HUES6 (cell line): ENCODE results near the gene TWNK.
A peak's percentile ranks its signal among the peaks of the same experiment; 100 is the strongest.

ENCODE experiments used
- H3K27ac ChIP-seq: 2 replicates; pipeline ENCODE4 v1.7.0; 2013; ENCODE audit warnings: low read depth, mild to moderate bottlenecking, low read length, inconsistent platforms
- H3K27me3 ChIP-seq: 2 replicates; pipeline ENCODE4 v1.6.1; 2013; ENCODE audit warnings: low read length; ENCODE audit not compliant: control insufficient read depth, insufficient read depth
- H3K36me3 ChIP-seq: 2 replicates; pipeline ENCODE4 v1.6.1; 2013; ENCODE audit warnings: low read length; ENCODE audit not compliant: control insufficient read depth, insufficient read depth
- H3K4me1 ChIP-seq: 2 replicates; pipeline ENCODE4 v1.6.1; 2013; ENCODE audit warnings: low read length; ENCODE audit not compliant: control insufficient read depth, insufficient read depth
- H3K4me3 ChIP-seq: 2 replicates; pipeline ENCODE4 v1.5.1; 2013; ENCODE audit warnings: low read depth, low read length
- H3K9ac ChIP-seq: one replicate; pipeline ENCODE4 v1.6.1; 2013; ENCODE audit warnings: mild to moderate bottlenecking, low read length
- H3K9me3 ChIP-seq: 2 replicates; pipeline ENCODE4 v1.6.1; 2013; ENCODE audit warnings: low read depth, low read length; ENCODE audit not compliant: control insufficient read depth, insufficient read depth

TWNK gene

GRCh38 chr10:100986952-100987684, at the start of gene TWNK, which contains the start of gene MRPL43:
Gene TWNK (plus strand): TSS chr10:100987543. CDS start chr10:100988211, 668 bp downstream.
Gene MRPL43 (minus strand): TSS chr10:100987497. CDS start chr10:100987443, 54 bp downstream.
- H3K4me3 ChIP-seq, result peak within 1 kb of the TSS; percentile 99
- H3K27ac ChIP-seq, result peak within 1 kb of the TSS; percentile 60
- H3K36me3 ChIP-seq, result peaks cover 42% of the 10 kb centered on the region
- H3K4me1 ChIP-seq, result no peaks in the 10 kb centered on the region; the same call in 1 of the 2 replicates
- no peaks in the 10 kb centered on the region for H3K9me3 ChIP-seq
- peak within 1 kb of the TSS; percentile 90 for H3K9ac ChIP-seq
- H3K27me3 ChIP-seq, result no peaks in the 10 kb centered on the region

DNA sequence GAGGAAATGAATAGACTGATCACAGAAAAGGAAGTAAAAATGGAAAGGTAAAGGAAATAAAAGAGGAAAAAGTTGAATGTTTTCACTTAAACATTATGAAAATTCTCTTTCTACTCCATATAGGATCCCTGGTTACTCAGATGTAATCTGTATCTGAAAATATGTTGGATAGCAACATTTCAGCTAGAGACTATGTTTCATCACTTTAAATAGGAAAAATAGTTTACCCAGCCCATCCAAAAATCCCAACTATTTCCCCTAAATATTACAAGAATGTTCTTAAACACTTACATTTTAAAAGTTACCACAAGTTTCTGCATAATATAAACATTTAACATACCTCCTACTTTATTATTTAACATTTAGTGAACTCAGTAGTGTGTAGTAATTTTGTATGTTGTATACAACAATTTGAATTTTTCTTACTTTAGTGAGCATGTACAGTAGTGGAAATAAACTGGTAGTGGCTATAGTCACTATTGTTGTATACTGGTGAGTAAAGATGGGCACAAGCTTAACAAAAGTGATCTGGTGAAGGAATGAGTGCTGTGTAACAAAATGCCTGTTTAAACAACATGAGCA, 47.5 kb upstream of the TWNK start:
- Histone ChIP-seq H3K27me3 (no peaks in the 10 kb centered on the region), H3K27ac (no peak overlapping the region), H3K4me3 (no peak overlapping the region), H3K36me3 (peaks cover 70% of the 10 kb centered on the region), H3K4me1 (no peaks in the 10 kb centered on the region), H3K9ac (no peak overlapping the region), H3K9me3 (no peaks in the 10 kb centered on the region)

DNA sequence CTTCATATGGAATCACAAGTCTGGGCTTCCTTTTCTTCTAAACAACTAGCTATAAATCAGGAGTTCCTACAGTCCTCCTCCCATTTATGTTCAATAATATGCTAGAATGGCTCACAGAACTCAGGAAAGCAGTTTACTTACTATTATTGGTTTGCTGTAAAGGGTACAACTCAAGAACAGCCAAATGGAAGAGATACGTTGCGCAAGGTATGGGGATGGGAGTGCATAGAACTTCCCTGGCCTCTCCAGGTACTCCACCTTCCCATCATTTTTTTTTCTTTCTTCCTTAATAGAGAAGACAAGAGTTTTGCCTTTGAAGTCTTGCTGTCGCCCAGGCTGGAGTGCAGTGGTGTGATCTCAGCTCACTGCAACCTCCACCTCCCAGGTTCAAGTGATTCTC, 45.1 kb upstream of the TWNK start:
- H3K27ac ChIP-seq, result no peak overlapping the region
- no peaks in the 10 kb centered on the region for H3K9me3 ChIP-seq
- H3K4me1 ChIP-seq, result no peaks in the 10 kb centered on the region
- H3K9ac ChIP-seq, result no peak overlapping the region
- H3K4me3 ChIP-seq, result no peak overlapping the region
- no peaks in the 10 kb centered on the region for H3K27me3 ChIP-seq
- peaks cover 86% of the 10 kb centered on the region for H3K36me3 ChIP-seq

DNA sequence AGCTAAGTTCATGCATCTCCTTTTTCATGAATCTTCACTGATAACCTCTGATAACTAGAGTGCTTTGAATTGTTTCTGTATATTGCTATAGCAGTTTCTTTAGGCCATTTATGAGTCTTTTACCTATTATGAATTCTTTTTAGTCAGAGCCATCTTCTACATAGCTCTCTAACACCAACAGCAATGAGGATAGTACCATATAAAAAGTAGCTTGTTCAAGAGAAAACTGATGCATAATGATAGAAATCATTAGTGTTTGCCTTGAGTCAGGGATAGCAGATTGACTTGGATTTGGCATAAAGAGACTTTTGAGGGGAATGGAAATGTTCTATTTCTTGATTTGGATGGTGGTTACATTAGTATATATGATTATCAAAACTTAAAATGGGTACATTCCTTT, 43.8 kb upstream of the TWNK start:
- Histone ChIP-seq H3K27ac (no peak overlapping the region), H3K36me3 (peaks cover 86% of the 10 kb centered on the region), H3K27me3 (no peaks in the 10 kb centered on the region), H3K9me3 (no peaks in the 10 kb centered on the region), H3K9ac (no peak overlapping the region), H3K4me3 (no peak overlapping the region), H3K4me1 (no peaks in the 10 kb centered on the region)

GRCh38 chr10:100945754-100946153, 41.6 kb upstream of the TWNK start:
- no peaks in the 10 kb centered on the region for H3K9me3 ChIP-seq
- no peaks in the 10 kb centered on the region for H3K27me3 ChIP-seq
- H3K36me3 ChIP-seq, result peaks cover 86% of the 10 kb centered on the region
- no peak overlapping the region for H3K27ac ChIP-seq
- no peak overlapping the region for H3K4me3 ChIP-seq
- no peaks in the 10 kb centered on the region for H3K4me1 ChIP-seq
- no peak overlapping the region for H3K9ac ChIP-seq

DNA sequence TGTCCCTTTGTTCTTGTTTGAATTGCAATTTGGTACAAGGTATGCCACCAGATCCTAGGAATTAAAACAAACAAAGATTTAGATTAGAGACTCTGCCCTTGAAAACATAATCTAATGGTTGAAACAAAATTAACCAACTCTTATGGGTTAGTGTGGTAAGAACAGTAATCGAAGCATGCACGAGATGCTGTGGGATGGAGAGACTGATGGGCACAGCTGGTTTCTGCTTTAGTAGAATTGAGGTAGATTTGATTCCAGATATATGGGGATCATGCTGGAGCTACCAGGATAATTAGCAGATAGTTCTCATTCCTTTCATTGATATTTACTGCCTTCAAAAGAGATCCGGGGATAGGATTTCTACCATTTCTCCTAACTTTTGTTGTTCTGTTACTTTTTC, 38.4 kb upstream of the TWNK start:
- Histone ChIP-seq H3K36me3 (peaks cover 67% of the 10 kb centered on the region), H3K9ac (no peak overlapping the region), H3K4me1 (no peaks in the 10 kb centered on the region), H3K9me3 (no peaks in the 10 kb centered on the region), H3K27ac (no peak overlapping the region), H3K4me3 (no peak overlapping the region), H3K27me3 (no peaks in the 10 kb centered on the region)

DNA sequence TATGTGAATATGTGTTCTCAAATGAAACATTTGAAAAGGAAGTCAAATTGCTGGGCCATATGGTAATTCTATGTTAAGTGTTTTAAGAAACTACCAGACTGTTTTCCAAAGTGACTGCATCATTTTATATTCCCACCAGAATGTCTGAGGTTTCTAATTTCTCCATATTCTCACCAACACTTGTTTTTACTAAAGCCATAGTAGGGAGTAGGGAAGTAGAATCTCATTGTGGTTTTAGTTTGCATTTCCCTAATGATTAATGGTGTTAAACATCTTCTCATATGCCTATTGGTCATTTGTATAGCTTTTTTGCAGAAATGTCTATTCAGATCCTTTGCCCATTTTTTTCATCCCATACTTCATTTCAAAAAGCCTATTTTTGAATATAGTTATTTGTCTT, 27.1 kb upstream of the TWNK start:
- no peaks in the 10 kb centered on the region for H3K27me3 ChIP-seq

DNA sequence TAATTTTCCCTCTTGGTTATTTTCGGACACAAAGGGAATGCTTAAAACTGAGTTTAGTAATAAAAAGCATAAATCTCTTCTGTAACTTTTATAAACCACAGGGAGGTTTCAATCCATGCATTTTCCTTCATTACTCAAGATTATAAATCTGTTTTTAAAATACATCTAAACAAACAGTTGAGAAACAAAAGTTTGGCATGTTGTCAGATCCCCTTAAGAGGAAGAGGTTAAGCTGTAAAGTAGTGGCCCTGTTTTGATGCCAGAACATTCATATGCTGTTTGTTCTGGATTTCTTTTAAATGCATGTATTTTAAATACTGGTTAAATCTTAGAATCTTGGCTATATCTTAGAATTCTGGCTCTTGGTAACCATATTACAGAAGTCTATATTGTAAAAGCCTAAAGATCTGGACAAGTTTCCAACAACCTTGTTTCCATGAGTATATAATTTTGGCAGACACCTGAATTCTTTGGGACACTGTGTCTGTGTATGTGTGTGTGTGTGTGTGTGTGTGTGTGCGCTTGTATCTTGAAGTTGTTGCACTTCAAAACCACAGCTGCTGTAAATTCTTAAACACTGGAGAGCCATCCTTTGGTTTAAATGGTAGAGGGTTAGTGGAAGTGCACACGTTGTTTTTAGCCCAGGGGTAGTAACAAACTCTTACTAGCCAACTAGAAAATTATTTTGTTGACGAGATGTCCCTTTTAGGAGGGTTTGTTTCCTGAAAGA, 24.8 kb upstream of the TWNK start:
- no peak overlapping the region for H3K27ac ChIP-seq
- H3K27me3 ChIP-seq, result no peaks in the 10 kb centered on the region
- no peaks in the 10 kb centered on the region for H3K4me1 ChIP-seq
- no peak overlapping the region for H3K9ac ChIP-seq
- peaks cover 48% of the 10 kb centered on the region for H3K36me3 ChIP-seq
- H3K4me3 ChIP-seq, result no peak overlapping the region
- no peaks in the 10 kb centered on the region for H3K9me3 ChIP-seq

More for the DNA sequence above, 27.1 kb upstream of the TWNK start:
- Histone ChIP-seq H3K36me3 (peaks cover 55% of the 10 kb centered on the region), H3K27ac (no peak overlapping the region), H3K4me1 (no peaks in the 10 kb centered on the region), H3K9me3 (no peaks in the 10 kb centered on the region), H3K4me3 (no peak overlapping the region), H3K9ac (no peak overlapping the region)

DNA sequence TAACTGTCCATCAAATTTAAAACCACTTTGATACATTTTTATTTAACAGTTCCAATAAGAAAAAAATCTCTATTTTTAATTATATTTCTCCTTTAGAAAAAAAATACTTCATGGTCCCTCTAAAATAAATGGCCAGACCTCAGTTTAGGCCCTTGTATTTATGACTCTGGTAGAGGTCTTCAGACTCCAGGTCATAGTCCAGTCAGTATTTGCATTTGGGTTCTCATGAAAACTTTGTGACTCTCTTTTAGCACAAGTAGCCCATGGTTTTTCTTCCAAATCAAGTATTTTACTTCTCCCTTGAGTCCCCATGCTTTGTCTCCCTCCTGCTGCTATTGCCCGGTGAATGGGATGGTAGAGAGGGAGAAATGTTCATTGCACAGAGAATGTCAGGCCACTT, 23.5 kb upstream of the TWNK start:
- Histone ChIP-seq H3K27ac (no peak overlapping the region), H3K36me3 (peaks cover 39% of the 10 kb centered on the region), H3K4me1 (peaks cover 3% of the 10 kb centered on the region), H3K9ac (no peak overlapping the region), H3K9me3 (no peaks in the 10 kb centered on the region), H3K4me3 (no peak overlapping the region), H3K27me3 (peaks cover 5% of the 10 kb centered on the region; the same call in 1 of the 2 replicates)

DNA sequence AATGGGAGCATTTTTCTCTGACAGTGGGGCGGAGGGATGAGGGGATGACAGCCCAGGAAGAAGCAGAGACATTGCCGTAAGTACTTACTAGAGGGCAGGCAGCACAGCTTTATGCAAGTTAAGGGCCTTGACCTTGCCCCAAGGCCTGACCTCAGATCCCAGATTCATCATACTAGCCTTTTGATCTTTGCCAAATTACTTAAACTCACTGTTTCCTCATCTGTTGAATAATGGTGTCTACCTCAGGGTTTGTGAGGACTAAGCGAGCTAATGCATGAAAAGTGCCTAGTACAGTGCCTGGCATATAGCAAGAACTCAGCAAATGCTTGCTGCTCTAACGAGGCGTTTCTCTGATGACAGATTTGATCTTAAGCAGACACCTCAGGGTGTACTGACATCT, 21.5 kb upstream of the TWNK start:
- Histone ChIP-seq H3K4me1 (peaks cover 12% of the 10 kb centered on the region), H3K9me3 (no peaks in the 10 kb centered on the region), H3K27ac (no peak overlapping the region), H3K9ac (no peak overlapping the region), H3K4me3 (no peak overlapping the region), H3K27me3 (peaks cover 5% of the 10 kb centered on the region; the same call in 1 of the 2 replicates), H3K36me3 (peaks cover 22% of the 10 kb centered on the region)

DNA sequence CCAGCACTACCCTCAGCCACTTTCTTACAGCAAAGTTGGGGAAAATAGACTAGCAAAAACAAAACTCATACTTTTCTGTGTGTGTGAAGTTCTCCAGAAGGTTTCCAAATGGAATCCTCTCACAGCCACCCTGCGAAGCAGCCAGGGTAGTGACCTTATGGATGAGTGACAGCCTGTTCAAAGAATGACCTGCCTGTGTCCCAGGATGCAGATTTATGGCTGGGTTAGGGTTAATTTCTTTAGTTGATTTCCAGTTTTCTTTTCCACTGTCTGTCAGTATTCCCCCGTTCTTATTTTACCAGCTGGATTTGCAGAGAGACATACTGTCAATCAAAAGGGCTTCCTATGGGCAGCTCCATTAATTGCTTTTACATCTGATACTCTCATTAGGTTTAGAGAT, 20.5 kb upstream of the TWNK start:
- Histone ChIP-seq H3K9ac (no peak overlapping the region), H3K4me3 (no peak overlapping the region), H3K9me3 (no peaks in the 10 kb centered on the region), H3K27ac (no peak overlapping the region), H3K36me3 (peaks cover 17% of the 10 kb centered on the region), H3K27me3 (peaks cover 5% of the 10 kb centered on the region; the same call in 1 of the 2 replicates), H3K4me1 (peaks cover 20% of the 10 kb centered on the region)
